ENCODE data around the gene CCDC102A. TPM values are rescaled to one million over a fixed set of nuclear protein-coding genes. Genes with fewer than 3 reads are reported as not detected.

CCDC102A gene
- total RNA-seq, 2 donors from 2014 or later, result 22.5 to 26.8 TPM

GRCh38 chr16:57468346-57468745 is 68.0 kb downstream of the CCDC102A start:
- intact Hi-C loops (cut with DNase I), result no loop called here
- H3K27ac ChIP-seq, result no peak overlapping the region
- 83% methylated on average over 2 of the region's 2 CpGs for WGBS
- H3K27me3 ChIP-seq (replicated peaks; ENCODE audit: insufficient read depth), result no peaks in the 10 kb centered on the region
- DNase-seq (ENCODE audit: low spot score), result no peak
- H3K9me3 ChIP-seq, result no peaks in the 10 kb centered on the region
- H3K4me3 ChIP-seq, result no peak overlapping the region
- TF ChIP-seq CTCF (IDR thresholded peaks at IDR 0.05) (no peak), POLR2A (IDR thresholded peaks at IDR 0.05) (no peak), POLR2AphosphoS5 (IDR thresholded peaks at IDR 0.05) (no peak)
- H3K4me1 ChIP-seq (replicated peaks), result no peaks in the 10 kb centered on the region
- peaks cover 4 to 31% of the 10 kb centered on the region in 2 donors for H3K36me3 ChIP-seq

GRCh38 chr16:57464523-57464922 is 71.8 kb downstream of the CCDC102A start:
- H3K27me3 ChIP-seq (replicated peaks; ENCODE audit: insufficient read depth), result no peaks in the 10 kb centered on the region
- no peak for DNase-seq (ENCODE audit: low spot score)
- intact Hi-C loops (cut with DNase I), result no loop called here
- no peak overlapping the region for H3K27ac ChIP-seq
- TF ChIP-seq POLR2A (IDR thresholded peaks at IDR 0.05) (no peak), CTCF (IDR thresholded peaks at IDR 0.05) (no peak), POLR2AphosphoS5 (IDR thresholded peaks at IDR 0.05) (no peak)
- no peak overlapping the region for H3K4me3 ChIP-seq
- 90% methylated on average over 2 of the region's 2 CpGs for WGBS
- H3K36me3 ChIP-seq, result peaks cover 4 to 13% of the 10 kb centered on the region in 2 donors
- H3K4me1 ChIP-seq (replicated peaks), result no peaks in the 10 kb centered on the region
- no peaks in the 10 kb centered on the region for H3K9me3 ChIP-seq

GRCh38 chr16:57462978-57463362 is 73.4 kb downstream of the CCDC102A start:
- TF ChIP-seq CTCF (IDR thresholded peaks at IDR 0.05), result no peak
- no peak for TF ChIP-seq POLR2A (IDR thresholded peaks at IDR 0.05)
- no peak for TF ChIP-seq POLR2AphosphoS5 (IDR thresholded peaks at IDR 0.05)
- Histone ChIP-seq H3K4me1 (replicated peaks) (no peaks in the 10 kb centered on the region), H3K4me3 (peak overlapping the region; percentile 94 to 98), H3K9me3 (no peaks in the 10 kb centered on the region), H3K27ac (peak overlapping the region; percentile 81 to 90), H3K36me3 (peaks cover 0 to 15% of the 10 kb centered on the region in 2 donors), H3K27me3 (replicated peaks; ENCODE audit: insufficient read depth) (no peaks in the 10 kb centered on the region)
- intact Hi-C loops (cut with DNase I), result no loop called here
- 2% methylated on average over 16 of the region's 16 CpGs for WGBS
- no peak for DNase-seq (ENCODE audit: low spot score)

- no peaks in the 10 kb centered on the region for H3K27me3 ChIP-seq (replicated peaks; ENCODE audit: insufficient read depth)
- peak within 1 kb of the TSS; percentile 81 to 90 for H3K27ac ChIP-seq
- peak within 1 kb of the TSS; percentile 94 to 98 for H3K4me3 ChIP-seq
- H3K36me3 ChIP-seq, result peaks cover 0 to 17% of the 10 kb centered on the region in 2 donors
- intact Hi-C loops (cut with DNase I), result no loop called here
- H3K4me1 ChIP-seq (replicated peaks), result no peaks in the 10 kb centered on the region
- TF ChIP-seq POLR2AphosphoS5 (IDR thresholded peaks at IDR 0.05), result peak; percentile 93
- TF ChIP-seq POLR2A (IDR thresholded peaks at IDR 0.05), result peak; percentile 65
- TF ChIP-seq CTCF (IDR thresholded peaks at IDR 0.05), result peak; percentile 71 to 97 (median 94)
- WGBS, result 1% methylated on average over 43 of the region's 47 CpGs
- no peaks in the 10 kb centered on the region for H3K9me3 ChIP-seq
- peak; percentile 71 for DNase-seq (ENCODE audit: low spot score)
Measured at GRCh38 chr16:57462209-57462977, 74.0 kb downstream of the CCDC102A start, which contains the start of gene POLR2C. POLR2C (plus strand) TSS chr16:57462679; CDS start chr16:57462725, 46 bp downstream.

Other genes with a start within 250 kb of the CCDC102A start
- under 1 TPM in 1 of 2 donors, not detected in 1; 0.51 TPM for gene CCL22, start 177.8 kb downstream of the CCDC102A start, total RNA-seq
- 10 to 100 TPM; 30.2 to 52.6 TPM for gene CX3CL1, start 164.1 kb downstream of the CCDC102A start, total RNA-seq
- not detected for gene CCL17, start 131.8 kb downstream of the CCDC102A start, total RNA-seq
- 10 to 100 TPM; 20.1 to 40.3 TPM for gene CIAPIN1, start 89.2 kb downstream of the CCDC102A start, total RNA-seq
- gene COQ9, start 89.1 kb downstream of the CCDC102A start, total RNA-seq, result 10 to 100 TPM; 56.4 to 68.6 TPM
- 100 to 1,000 TPM in 1 of 2 donors, 10 to 100 TPM in 1; 99.6 to 182 TPM for gene POLR2C, start 73.9 kb downstream of the CCDC102A start, total RNA-seq
- gene DOK4, start 50.1 kb downstream of the CCDC102A start, total RNA-seq, result 10 to 100 TPM; 26.3 to 55.4 TPM
- gene ADGRG5, start 6.1 kb upstream of the CCDC102A start, total RNA-seq, result 1 to 10 TPM in 1 of 2 donors, under 1 TPM in 1; 0.27 to 3.3 TPM
- 100 to 1,000 TPM in 1 of 2 donors, 10 to 100 TPM in 1; 78.5 to 347 TPM for gene ADGRG1, start 92.1 kb upstream of the CCDC102A start, total RNA-seq
- gene ADGRG3, start 131.7 kb upstream of the CCDC102A start, total RNA-seq, result not detected
- 1 to 10 TPM in 1 of 2 donors, not detected in 1; 5.5 TPM for gene DRC7, start 158.2 kb upstream of the CCDC102A start, total RNA-seq
- gene KATNB1, start 199.2 kb upstream of the CCDC102A start, total RNA-seq, result 10 to 100 TPM; 22.7 to 30.2 TPM